Measurements from ENCODE around the gene DCAF11.

DCAF11 gene

GRCh38 chr14:24117179-24117578, 2.6 kb downstream of the DCAF11 start (continued):
- TF ChIP-seq, protein P1, sequence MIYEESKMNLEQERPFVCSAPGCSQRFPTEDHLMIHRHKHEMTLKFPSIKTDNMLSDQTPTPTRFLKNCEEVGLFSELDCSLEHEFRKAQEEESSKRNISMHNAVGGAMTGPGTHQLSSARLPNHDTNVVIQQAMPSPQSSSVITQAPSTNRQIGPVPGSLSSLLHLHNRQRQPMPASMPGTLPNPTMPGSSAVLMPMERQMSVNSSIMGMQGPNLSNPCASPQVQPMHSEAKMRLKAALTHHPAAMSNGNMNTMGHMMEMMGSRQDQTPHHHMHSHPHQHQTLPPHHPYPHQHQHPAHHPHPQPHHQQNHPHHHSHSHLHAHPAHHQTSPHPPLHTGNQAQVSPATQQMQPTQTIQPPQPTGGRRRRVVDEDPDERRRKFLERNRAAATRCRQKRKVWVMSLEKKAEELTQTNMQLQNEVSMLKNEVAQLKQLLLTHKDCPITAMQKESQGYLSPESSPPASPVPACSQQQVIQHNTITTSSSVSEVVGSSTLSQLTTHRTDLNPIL (CRISPR knock-in tag; IDR thresholded peaks at IDR 0.05; ENCODE audit: low read depth) = no peak
- TF ChIP-seq TSHZ2 (CRISPR knock-in tag; IDR thresholded peaks at IDR 0.05) = no peak

GRCh38 chr14:24119691-24120090, 5.1 kb downstream of the DCAF11 start:
- no peak for ATAC-seq
- TF ChIP-seq TSHZ2 (CRISPR knock-in tag; IDR thresholded peaks at IDR 0.05) (no peak), SNAI2 (CRISPR knock-in tag; IDR thresholded peaks at IDR 0.05) (no peak), ZNF8 (CRISPR knock-in tag; IDR thresholded peaks at IDR 0.05) (no peak), TOX (CRISPR knock-in tag; IDR thresholded peaks at IDR 0.05; ENCODE audit: borderline replicate concordance) (no peak), ZFP30 (CRISPR knock-in tag; IDR thresholded peaks at IDR 0.05) (no peak), POU6F1 (CRISPR knock-in tag; IDR thresholded peaks at IDR 0.05; ENCODE audit: borderline replicate concordance, low read depth) (no peak)

GRCh38 chr14:24121210-24121609, 6.6 kb downstream of the DCAF11 start:
- no peak for ATAC-seq
- TF ChIP-seq, protein P1 (CRISPR knock-in tag; IDR thresholded peaks at IDR 0.05; ENCODE audit: low read depth) = no peak
- TF ChIP-seq TSHZ2 (CRISPR knock-in tag; IDR thresholded peaks at IDR 0.05) = no peak
- TF ChIP-seq PPARA (CRISPR knock-in tag; IDR thresholded peaks at IDR 0.05; ENCODE audit: borderline replicate concordance) = no peak
- TF ChIP-seq ZFP3 (CRISPR knock-in tag; IDR thresholded peaks at IDR 0.05) = no peak
- TF ChIP-seq GLIS3 (CRISPR knock-in tag; IDR thresholded peaks at IDR 0.05) = no peak
- TF ChIP-seq ZNF565 (CRISPR knock-in tag; conservative IDR thresholded peaks at IDR 0.05; ENCODE audit: low read depth) = no peak
- TF ChIP-seq PATZ1 (CRISPR knock-in tag; IDR thresholded peaks at IDR 0.05; ENCODE audit: borderline replicate concordance) = no peak
- no peak for TF ChIP-seq ARNTL (CRISPR knock-in tag; IDR thresholded peaks at IDR 0.05; ENCODE audit: borderline replicate concordance, low read depth)
- no peak for TF ChIP-seq OSR1 (CRISPR knock-in tag; IDR thresholded peaks at IDR 0.05)
- TF ChIP-seq POU6F1 (CRISPR knock-in tag; IDR thresholded peaks at IDR 0.05; ENCODE audit: borderline replicate concordance, low read depth) = no peak
- no peak for TF ChIP-seq SNAI2 (CRISPR knock-in tag; IDR thresholded peaks at IDR 0.05)
- TF ChIP-seq BACH2 (CRISPR knock-in tag; IDR thresholded peaks at IDR 0.05; ENCODE audit: borderline replicate concordance) = no peak
- no peak for TF ChIP-seq ZNF8 (CRISPR knock-in tag; IDR thresholded peaks at IDR 0.05)
